ENCODE data around the gene SPTAN1. TPM values are rescaled to one million over a fixed set of nuclear protein-coding genes. Genes with fewer than 3 reads are reported as not detected.

Gene SPTAN1
- total and polyA plus RNA-seq, 2 of the 4 experiments (the other 2 are of a cell fraction): 275 to 327 TPM

- Histone ChIP-seq H3K36me3 (ENCODE audit: control insufficient read depth, insufficient read depth, low read length) (peaks cover 23% of the 10 kb centered on the region), H3K27ac (ENCODE audit: insufficient read depth, low read length) (no peak overlapping the region), H2BK20ac (ENCODE audit: low read depth, low read length) (no peak overlapping the region), H4K91ac (ENCODE audit: insufficient read depth, low read depth, low read length) (no peak overlapping the region), H3K9ac (ENCODE audit: low read depth, low read length) (no peak overlapping the region), H3K4me1 (ENCODE audit: control insufficient read depth, insufficient read depth, low read length) (peaks cover 7% of the 10 kb centered on the region; the same call in 1 of the 2 replicates), H2AK9ac (replicated peaks; ENCODE audit: low read depth, low read length, poor library complexity) (no peak overlapping the region), H2BK5ac (ENCODE audit: low read depth, low read length, poor library complexity, severe bottlenecking) (no peak overlapping the region), H3K4ac (ENCODE audit: low read depth, low read length) (no peak overlapping the region), H3K4me3 (ENCODE audit: insufficient read depth, low read depth, low read length) (no peak overlapping the region), H3K9me1 (ENCODE audit: insufficient read depth, low read length) (0 out of 2 replicates have a peak, but pooled peaks cover 4% of the 10 kb centered on the region), H4K5ac (ENCODE audit: low read depth, low read length) (no peak overlapping the region), H3K9me3 (ENCODE audit: control insufficient read depth, insufficient read depth, low read length) (no peaks in the 10 kb centered on the region), H2BK120ac (ENCODE audit: low read depth, low read length) (no peak overlapping the region), H2AFZ (replicated peaks; ENCODE audit: low read length, poor library complexity) (no peak overlapping the region), H3K27me3 (ENCODE audit: control insufficient read depth, insufficient read depth, low read length) (no peaks in the 10 kb centered on the region), H2BK15ac (ENCODE audit: low read depth, low read length) (no peak overlapping the region), H3K14ac (replicated peaks; ENCODE audit: low read depth, low read length) (no peak overlapping the region), H3K4me2 (ENCODE audit: low read depth, low read length) (no peak overlapping the region), H3K56ac (ENCODE audit: extremely low read depth, insufficient read depth, low read length) (no peak overlapping the region), H3K79me1 (ENCODE audit: low read depth in 1 of 2, low read length in 2 of 2) (peaks cover 0 to 11% of the 10 kb centered on the region in 2 experiments; a peak in 2 of 4 replicates), H3K18ac (ENCODE audit: low read depth, low read length) (no peak overlapping the region), H4K8ac (ENCODE audit: low read depth in 2 of 2, low read length in 2 of 2) (no peak overlapping the region), H4K20me1 (ENCODE audit: insufficient read depth, low read length) (no peaks in the 10 kb centered on the region; the same call in 1 of the 2 replicates), H2AK5ac (ENCODE audit: low read depth, low read length) (no peak overlapping the region), H3K23ac (ENCODE audit: low read depth, low read length) (no peak overlapping the region)
- 90% methylated on average over 4 of the region's 6 CpGs; no CpG with 5 or more reads in 1 of the 2 experiments for WGBS, 2 experiments (ENCODE audit: extremely low coverage in 2 of 2, insufficient read length in 1 of 2)
- intact Hi-C loops (cut with micrococcal nuclease) (no loop called here), dilution Hi-C loops (cut with HindIII; ENCODE audit: low sequenced_read_pairs, unreplicated experiment) (no loop called here), in situ Hi-C loops (cut with MboI; ENCODE audit: low sequenced_read_pairs) (no loop called here)
- ChIA-PET CTCF (no interaction called here), POLR2A (ENCODE audit: unreplicated experiment) (interaction anchor here (0.6 kb wide), 1 partner anchor 26 kb away, joined by 11 read pairs; no protein-coding TSS in a partner anchor)
- DNase-seq: no peak
- no peak for TF ChIP-seq SMC3 (IDR thresholded peaks at IDR 0.05; ENCODE audit: low read depth, low read length)
- no peak for TF ChIP-seq CHD1 (IDR thresholded peaks at IDR 0.05; ENCODE audit: low read depth, low read length)
- TF ChIP-seq CEBPB (IDR thresholded peaks at IDR 0.05; ENCODE audit: low read depth, low read length): no peak
- no peak for TF ChIP-seq CTCF (conservative IDR thresholded peaks at IDR 0.05; ENCODE audit: low read depth, low read length)
- TF ChIP-seq MXI1 (IDR thresholded peaks at IDR 0.05; ENCODE audit: borderline replicate concordance, low read depth, low read length): no peak
- TF ChIP-seq NFE2L2 (IDR thresholded peaks at IDR 0.05; ENCODE audit: low read depth, low read length): no peak
- TF ChIP-seq USF2 (IDR thresholded peaks at IDR 0.05; ENCODE audit: low read depth, low read length): no peak
- TF ChIP-seq RCOR1 (IDR thresholded peaks at IDR 0.05; ENCODE audit: insufficient replicate concordance, low read length): no peak
- TF ChIP-seq ELK1 (IDR thresholded peaks at IDR 0.05; ENCODE audit: borderline replicate concordance, low read depth, low read length): no peak
- TF ChIP-seq POLR2A (IDR thresholded peaks at IDR 0.05; ENCODE audit: low read depth, low read length): no peak
- no peak for TF ChIP-seq RAD21 (IDR thresholded peaks at IDR 0.05; ENCODE audit: low read length)
- no peak for TF ChIP-seq BHLHE40 (IDR thresholded peaks at IDR 0.05; ENCODE audit: low read depth, low read length)
- no peak for TF ChIP-seq RFX5 (IDR thresholded peaks at IDR 0.05; ENCODE audit: low read depth, low read length)
- TF ChIP-seq FOS (IDR thresholded peaks at IDR 0.05; ENCODE audit: low read depth, low read length): no peak
- TF ChIP-seq MAZ (IDR thresholded peaks at IDR 0.05; ENCODE audit: borderline replicate concordance, low read depth, low read length): no peak
- no TSS peak for BruUV-seq (replicated peaks)
- no peak for ATAC-seq (ENCODE audit: low read depth)
Measured at GRCh38 chr9:128521956-128522355, 30.4 kb upstream of the SPTAN1 start.
